B cell (primary cell): ENCODE data around the gene TMEM182.

ENCODE experiments used
- CTCF ChIP-seq: fragments of 200-600 bp; IDR thresholded peaks from one replicate; pipeline ENCODE4 v1.8.0; 2022; ENCODE audit warnings: antibody characterized with exemption, mild to moderate bottlenecking
- EZH2 ChIP-seq: IDR thresholded peaks from 2 replicates; pipeline ENCODE4 v1.6.1; 2012; ENCODE audit warnings: borderline replicate concordance, low read depth, mild to moderate bottlenecking, moderate library complexity, low read length; ENCODE audit not compliant: insufficient read depth, poor library complexity, severe bottlenecking

- no peak for TF ChIP-seq CTCF
- TF ChIP-seq EZH2, result no peak
Measured at GRCh38 chr2:102717308-102718018, 44.4 kb upstream of the TMEM182 start.
